ENCODE data around the gene CARD11. TPM values are rescaled to one million over a fixed set of nuclear protein-coding genes. Genes with fewer than 3 reads are reported as not detected.
A peak's percentile ranks its signal among the peaks of the same experiment; 100 is the strongest.
"Not testable (repeated sequence)": the region's sequence is repeated elsewhere in the genome, so short reads cannot be mapped to it uniquely, and the experiment has no call there.

CARD11 gene
- total RNA-seq, 2 experiments from 2014 or later = 136 to 196 TPM

DNA sequence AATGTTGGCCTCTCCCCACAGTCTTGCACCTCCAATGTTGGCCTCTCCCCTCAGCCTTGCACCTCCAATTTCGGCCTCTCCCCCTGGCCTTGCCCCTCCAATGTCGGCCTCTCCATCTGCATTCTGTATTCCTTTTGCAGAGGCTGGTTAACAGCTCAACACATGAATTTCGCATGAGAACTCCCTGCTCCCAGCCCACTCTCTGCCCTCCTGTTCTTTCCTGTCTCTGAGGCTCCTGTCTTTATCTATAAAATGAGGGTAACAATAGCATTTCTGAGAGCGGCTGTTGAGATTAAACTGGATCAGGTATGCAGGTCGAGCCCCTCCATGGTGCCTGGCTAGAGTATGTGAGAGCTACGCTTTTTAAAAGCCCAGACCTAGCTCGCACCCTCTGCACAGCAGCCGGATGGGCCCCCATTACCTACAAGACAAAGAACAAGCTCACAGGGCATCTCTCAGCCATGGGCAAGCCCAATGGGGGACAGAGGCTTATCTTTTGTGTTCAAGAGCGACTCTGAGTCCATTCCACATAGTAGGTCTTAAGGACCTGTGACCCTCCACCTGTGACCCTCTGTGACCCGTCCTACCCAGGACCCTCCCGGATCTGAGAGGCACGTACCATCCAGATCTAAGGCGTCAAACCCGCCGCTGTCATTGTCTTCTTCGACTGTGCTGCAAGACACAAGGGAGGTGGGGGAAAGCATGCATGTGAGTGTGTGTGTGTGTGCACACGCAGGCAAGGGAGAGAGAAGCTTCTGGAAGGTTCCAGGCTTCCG is 117.4 kb downstream of the CARD11 start:
- Mint-ChIP-seq H3K9me3 (ENCODE audit: low read depth) (no peaks in the 10 kb centered on the region), H3K27me3 (no peaks in the 10 kb centered on the region), H3K36me3 (peaks cover 33% of the 10 kb centered on the region), H3K4me3 (no peak overlapping the region), H3K27ac (no peak overlapping the region), H3K4me1 (no peaks in the 10 kb centered on the region)
- CTCF ChIA-PET = no interaction called here
- ATAC-seq (no peak), DNase-seq (no peak)

DNA sequence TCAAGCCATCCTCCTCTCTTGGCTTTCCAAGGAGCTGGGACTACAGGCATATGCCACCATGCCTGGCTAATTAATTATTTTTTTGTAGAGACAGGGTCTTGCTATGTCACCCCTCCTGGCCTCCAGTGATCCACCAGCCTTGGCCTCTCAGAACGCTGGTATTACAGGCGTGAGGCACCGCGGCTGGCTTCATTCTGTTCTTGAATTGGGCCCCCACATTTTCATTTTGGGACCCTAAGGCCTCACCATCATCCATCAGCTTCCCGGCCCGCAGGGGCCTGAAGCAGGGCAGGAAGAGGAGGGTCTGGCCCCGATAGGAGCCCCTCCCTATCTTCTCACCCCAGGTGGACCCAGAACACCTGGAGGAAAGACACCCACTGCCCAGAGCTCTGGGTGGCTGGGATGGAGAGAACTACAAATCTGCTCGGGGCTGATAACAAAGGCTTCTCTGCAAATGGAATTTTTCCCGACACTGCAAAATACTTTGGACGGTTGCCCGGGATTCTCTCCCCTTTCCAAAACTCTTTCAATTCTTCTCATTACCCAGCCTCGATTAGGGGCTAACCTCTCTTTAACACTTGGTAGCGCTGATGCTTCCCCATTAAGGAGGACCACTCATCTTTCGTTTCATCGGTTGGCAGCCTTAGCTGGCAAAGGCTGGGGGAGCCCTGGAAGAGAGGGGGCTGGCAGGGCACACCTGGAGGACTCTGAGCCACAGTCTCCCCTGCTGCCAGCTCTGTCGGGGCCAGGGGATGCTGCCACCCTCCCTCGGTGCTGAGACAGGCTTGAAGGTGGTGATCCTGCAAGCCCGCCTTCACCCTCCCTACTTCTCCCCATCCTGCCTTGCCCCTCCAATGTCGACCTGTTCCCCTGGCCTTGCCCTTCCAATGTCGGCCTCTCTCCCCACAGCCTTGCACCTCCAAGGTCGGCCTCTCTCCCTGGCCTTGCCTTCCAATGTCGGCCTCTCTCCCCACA is 118.5 kb downstream of the CARD11 start:
- no peaks in the 10 kb centered on the region for H3K27me3 Mint-ChIP-seq
- no peaks in the 10 kb centered on the region for H3K4me1 Mint-ChIP-seq
- H3K27ac Mint-ChIP-seq = peak overlapping the region; percentile 24
- no peak for ATAC-seq
- no peaks in the 10 kb centered on the region for H3K9me3 Mint-ChIP-seq (ENCODE audit: low read depth)
- no peak for DNase-seq
- CTCF ChIA-PET = interaction anchor here (0.7 kb wide), 1 partner anchor 61 kb away, joined by 3 read pairs; no protein-coding TSS in a partner anchor
- peaks cover 45% of the 10 kb centered on the region for H3K36me3 Mint-ChIP-seq
- H3K4me3 Mint-ChIP-seq = no peak overlapping the region

DNA sequence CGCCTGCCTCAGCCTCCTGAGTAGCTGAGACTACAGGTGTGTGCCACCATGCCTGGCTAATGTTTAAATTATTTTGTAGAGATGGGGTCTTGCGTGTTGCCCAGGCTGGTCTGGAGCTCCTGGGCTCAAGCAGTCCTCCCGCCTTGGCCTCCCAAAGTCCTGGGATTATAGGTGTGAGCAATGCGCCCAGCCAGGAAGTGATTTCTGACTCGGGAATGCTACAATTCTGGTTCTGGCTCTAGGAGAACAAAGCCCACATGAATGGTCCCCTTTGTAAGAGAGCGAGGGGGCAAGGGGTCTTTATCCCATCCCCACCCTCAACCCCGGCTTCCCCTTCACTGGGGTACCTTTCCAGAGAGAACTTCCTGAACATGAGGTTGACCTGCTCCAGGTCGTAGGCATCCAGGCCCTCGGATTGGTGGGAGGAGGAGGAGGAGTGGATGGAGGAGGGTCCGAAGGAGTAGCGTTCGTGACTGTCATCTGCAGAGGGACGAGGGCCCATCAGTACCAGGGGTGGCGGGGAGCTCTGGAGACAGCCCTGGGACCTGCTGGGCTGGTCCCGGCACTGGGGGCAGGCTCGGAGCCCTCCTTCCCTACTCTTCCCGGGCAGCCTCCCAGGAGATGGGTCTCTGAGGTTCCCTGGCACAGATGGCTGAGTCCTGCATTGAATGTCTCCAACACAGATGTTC is 119.6 kb downstream of the CARD11 start:
- no peaks in the 10 kb centered on the region for H3K27me3 Mint-ChIP-seq
- no peak overlapping the region for H3K27ac Mint-ChIP-seq
- no peaks in the 10 kb centered on the region for H3K4me1 Mint-ChIP-seq
- DNase-seq = no peak
- ATAC-seq = no peak
- peaks cover 54% of the 10 kb centered on the region for H3K36me3 Mint-ChIP-seq
- CTCF ChIA-PET = no interaction called here
- H3K9me3 Mint-ChIP-seq (ENCODE audit: low read depth) = no peaks in the 10 kb centered on the region
- H3K4me3 Mint-ChIP-seq = no peak overlapping the region

DNA sequence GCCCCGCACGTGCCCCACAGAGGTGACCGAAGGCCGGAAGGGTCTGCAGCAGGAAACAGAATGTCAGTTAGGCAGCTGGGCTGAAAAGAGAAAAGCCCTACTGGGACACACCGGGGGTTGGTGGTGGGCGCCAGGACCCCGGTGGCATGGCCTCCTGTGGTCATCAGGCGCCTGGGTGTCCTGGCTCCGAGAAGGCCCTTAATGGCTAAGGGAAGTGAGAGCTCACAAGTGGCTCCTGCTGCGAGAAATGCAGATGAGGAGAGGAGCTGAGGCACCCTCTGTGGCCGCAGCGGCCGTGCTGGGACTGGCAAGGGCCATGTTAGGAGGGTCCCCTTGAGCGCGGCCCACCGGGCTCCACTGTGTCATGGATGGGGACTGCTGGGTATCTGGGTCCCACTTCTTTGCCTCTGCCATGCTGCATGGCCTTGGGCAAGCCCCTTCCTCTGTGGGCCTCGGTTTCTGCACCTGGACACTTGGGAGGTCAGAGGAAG is 120.3 kb downstream of the CARD11 start:
- no peaks in the 10 kb centered on the region for H3K27me3 Mint-ChIP-seq
- H3K4me3 Mint-ChIP-seq = no peak overlapping the region
- no peaks in the 10 kb centered on the region for H3K4me1 Mint-ChIP-seq
- H3K27ac Mint-ChIP-seq = peak overlapping the region; percentile 24
- no peaks in the 10 kb centered on the region for H3K9me3 Mint-ChIP-seq (ENCODE audit: low read depth)
- H3K36me3 Mint-ChIP-seq = peaks cover 54% of the 10 kb centered on the region
- no peak for ATAC-seq
- CTCF ChIA-PET = no interaction called here
- no peak for DNase-seq

DNA sequence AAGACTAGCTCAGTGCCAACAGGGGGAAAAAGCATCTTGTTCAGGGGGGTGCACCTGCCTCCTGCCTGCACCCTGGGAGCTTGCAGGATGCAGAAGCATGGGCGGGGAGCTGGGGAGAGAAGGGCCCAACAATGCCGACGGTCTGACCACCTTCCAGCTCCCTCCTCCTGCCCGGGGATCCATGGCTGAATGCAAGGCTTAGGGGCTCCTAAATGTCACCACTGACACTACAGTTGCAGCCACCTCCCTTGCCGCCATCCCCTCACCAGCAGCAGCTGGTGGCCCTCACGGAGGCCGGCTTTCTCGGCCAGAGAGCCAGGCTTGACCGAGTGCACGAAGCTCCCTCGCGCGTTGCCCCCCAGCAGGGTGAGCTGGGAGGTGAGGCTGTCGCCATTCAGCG is 120.8 kb downstream of the CARD11 start:
- Mint-ChIP-seq H3K4me3 (no peak overlapping the region), H3K27ac (peak overlapping the region; percentile 24), H3K27me3 (no peaks in the 10 kb centered on the region), H3K4me1 (no peaks in the 10 kb centered on the region), H3K9me3 (ENCODE audit: low read depth) (no peaks in the 10 kb centered on the region), H3K36me3 (peaks cover 55% of the 10 kb centered on the region)
- no peak for ATAC-seq
- no peak for DNase-seq
- CTCF ChIA-PET = interaction anchor here (1.3 kb wide), 1 partner anchor 35 kb away, joined by 3 read pairs; no protein-coding TSS in a partner anchor

DNA sequence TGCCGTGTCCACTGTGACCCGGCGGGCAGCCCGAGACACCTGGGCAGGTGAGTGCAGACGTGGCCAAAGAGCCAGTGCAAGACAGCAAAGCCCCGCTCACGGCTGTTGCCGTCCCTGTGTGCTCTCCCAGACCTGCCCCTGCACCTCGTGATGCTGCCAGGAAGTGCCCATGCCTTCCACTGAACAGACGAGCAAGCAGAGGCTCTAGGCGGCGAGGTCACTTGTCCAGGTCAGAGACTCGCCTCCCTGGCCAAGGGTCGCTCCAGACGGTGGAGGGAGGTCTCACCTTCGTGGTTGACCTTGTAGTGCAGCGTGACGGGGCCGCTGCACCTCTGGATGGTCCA is 121.3 kb downstream of the CARD11 start:
- H3K27ac Mint-ChIP-seq = no peak overlapping the region
- no peak overlapping the region for H3K4me3 Mint-ChIP-seq
- no peaks in the 10 kb centered on the region for H3K4me1 Mint-ChIP-seq

DNA sequence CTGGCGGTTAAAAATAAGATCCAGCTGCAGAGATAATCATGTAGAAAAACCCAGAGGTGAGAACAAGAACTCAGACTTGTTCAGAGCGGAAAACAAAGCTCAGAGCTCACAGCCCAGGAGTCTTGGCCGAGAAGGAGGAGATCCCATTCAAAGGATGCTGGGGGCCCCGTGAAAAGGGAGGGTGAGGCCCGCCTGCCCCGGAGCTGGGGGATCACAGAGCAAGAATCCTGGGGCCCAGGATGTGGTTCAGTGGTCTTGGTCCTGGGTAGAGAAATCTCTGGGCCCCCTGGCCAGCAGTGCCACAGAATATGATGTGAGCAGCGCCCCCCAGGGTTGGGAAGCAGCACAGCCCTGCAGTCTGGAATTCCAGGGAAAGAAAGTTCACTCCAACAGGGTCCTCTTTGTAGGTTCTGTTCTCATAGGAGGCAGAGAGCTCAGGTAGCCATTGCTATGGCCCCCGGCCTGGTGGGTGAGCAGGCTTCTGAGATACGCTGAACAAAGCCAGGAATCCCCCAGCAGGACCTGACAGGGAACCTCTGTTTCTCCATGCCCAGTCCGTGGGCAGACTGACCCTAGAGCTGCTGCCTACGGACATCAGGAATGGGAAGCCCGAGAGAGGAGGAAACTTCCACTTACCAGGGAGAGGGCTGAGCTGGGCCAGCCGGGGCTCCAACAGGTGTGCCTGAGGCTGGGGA is 121.9 kb downstream of the CARD11 start:
- no peaks in the 10 kb centered on the region for H3K9me3 Mint-ChIP-seq (ENCODE audit: low read depth)
- H3K27ac Mint-ChIP-seq = peak overlapping the region; percentile 50
- H3K27me3 Mint-ChIP-seq = no peaks in the 10 kb centered on the region
- DNase-seq (no peak), ATAC-seq (no peak)
- CTCF ChIA-PET = interaction anchor here (1.3 to 1.5 kb wide), 3 partner anchors 15 to 57 kb away, joined by 3 to 5 read pairs (median 3); no protein-coding TSS in a partner anchor
- no peaks in the 10 kb centered on the region for H3K4me1 Mint-ChIP-seq
- H3K4me3 Mint-ChIP-seq = no peak overlapping the region
- peaks cover 57% of the 10 kb centered on the region for H3K36me3 Mint-ChIP-seq

More for the DNA sequence above, 121.3 kb downstream of the CARD11 start:
- ATAC-seq (no peak), DNase-seq (no peak)
- H3K9me3 Mint-ChIP-seq (ENCODE audit: low read depth) = no peaks in the 10 kb centered on the region
- H3K36me3 Mint-ChIP-seq = peaks cover 54% of the 10 kb centered on the region
- CTCF ChIA-PET = interaction anchor here (1.3 kb wide), 2 partner anchors 16 to 35 kb away, joined by 3 read pairs; no protein-coding TSS in a partner anchor
- no peaks in the 10 kb centered on the region for H3K27me3 Mint-ChIP-seq

DNA sequence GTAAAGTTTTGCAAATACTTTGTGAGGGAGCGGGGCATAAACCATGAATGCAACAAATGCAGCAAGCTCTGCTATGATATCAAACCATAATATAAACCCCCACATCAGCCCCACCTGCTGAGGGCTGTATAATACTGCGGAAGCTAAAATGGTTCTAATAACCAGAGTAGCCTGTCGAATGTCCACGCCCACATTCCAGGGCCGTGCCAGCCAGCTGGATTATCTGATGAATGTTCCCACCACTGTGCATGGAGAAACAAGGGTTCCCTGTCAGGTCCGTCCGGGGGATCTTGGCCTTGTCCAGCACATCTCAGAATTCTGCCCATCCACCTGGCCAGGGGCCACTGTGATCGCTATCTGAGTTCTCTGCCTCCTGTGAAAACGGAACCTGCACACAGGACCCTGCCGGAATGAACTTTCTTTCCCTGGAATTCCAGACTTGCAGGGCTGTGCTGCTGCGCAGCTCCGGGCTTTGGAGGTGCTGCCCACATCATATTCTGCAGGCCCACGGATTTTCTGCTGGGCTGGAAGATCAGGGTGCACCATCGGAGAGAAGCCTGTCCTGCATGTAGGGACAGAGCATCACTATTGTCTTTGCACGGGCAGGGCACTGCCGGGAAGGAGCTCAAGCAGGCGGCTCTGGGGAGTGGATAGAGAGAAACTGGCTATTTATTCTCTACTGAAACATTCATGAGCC is 122.6 kb downstream of the CARD11 start:
- Mint-ChIP-seq H3K9me3 (ENCODE audit: low read depth) (no peaks in the 10 kb centered on the region), H3K27ac (peak overlapping the region; percentile 50), H3K4me3 (no peak overlapping the region), H3K27me3 (no peaks in the 10 kb centered on the region), H3K36me3 (peaks cover 61% of the 10 kb centered on the region), H3K4me1 (no peaks in the 10 kb centered on the region)
- CTCF ChIA-PET = interaction anchor here (1.3 to 1.5 kb wide), 3 partner anchors 14 to 56 kb away, joined by 3 to 5 read pairs (median 3); no protein-coding TSS in a partner anchor
- DNase-seq (no peak), ATAC-seq (no peak)

DNA sequence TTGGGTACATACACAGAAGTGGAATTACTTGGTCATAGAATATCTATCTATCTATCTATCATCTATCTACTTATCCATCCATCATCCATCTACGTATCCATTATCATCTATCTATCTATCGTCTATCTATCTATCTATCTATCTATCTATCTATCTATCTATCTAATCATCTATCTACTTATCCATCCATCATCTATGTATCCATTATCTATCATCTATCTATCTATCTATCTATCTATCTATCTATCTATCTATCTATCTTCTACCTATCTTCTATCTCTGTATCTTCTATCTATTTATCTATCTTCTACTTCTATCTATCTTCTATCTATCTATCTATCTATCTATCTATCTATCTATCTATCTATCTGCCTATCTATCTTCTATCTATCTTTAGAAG is 123.2 kb downstream of the CARD11 start:
- H3K9me3 Mint-ChIP-seq (ENCODE audit: low read depth); ATAC-seq; H3K4me3 Mint-ChIP-seq; H3K27ac Mint-ChIP-seq; H3K27me3 Mint-ChIP-seq; DNase-seq; H3K4me1 Mint-ChIP-seq: not testable (repeated sequence)
- peaks cover 61% of the 10 kb centered on the region for H3K36me3 Mint-ChIP-seq
- CTCF ChIA-PET = interaction anchor here (1.5 kb wide), 1 partner anchor 55 kb away, joined by 5 read pairs; no protein-coding TSS in a partner anchor

DNA sequence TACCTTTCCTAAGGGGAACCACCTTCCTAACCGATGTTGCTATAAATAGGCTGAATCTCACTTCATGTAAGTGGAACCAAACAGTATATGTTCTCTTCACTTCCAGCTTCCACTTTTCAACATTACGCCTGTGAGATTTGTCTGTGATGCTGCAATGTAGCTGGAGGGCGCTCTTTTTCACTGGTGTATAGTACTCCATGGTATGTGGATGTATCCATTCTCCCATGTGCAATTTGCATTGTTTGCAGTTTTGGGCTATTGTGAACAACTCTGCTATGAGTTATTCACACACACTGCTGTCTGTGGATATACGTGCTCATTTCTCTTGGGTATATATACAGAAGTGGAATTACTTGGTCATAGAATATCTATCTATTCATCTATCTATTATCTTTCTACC is 123.6 kb downstream of the CARD11 start:
- CTCF ChIA-PET = no interaction called here
- H3K27ac Mint-ChIP-seq = no peak overlapping the region
- H3K4me3 Mint-ChIP-seq = no peak overlapping the region
- H3K9me3 Mint-ChIP-seq (ENCODE audit: low read depth) = no peaks in the 10 kb centered on the region
- DNase-seq = no peak
- H3K27me3 Mint-ChIP-seq = no peaks in the 10 kb centered on the region
- H3K36me3 Mint-ChIP-seq = peaks cover 62% of the 10 kb centered on the region
- no peaks in the 10 kb centered on the region for H3K4me1 Mint-ChIP-seq
- ATAC-seq = no peak

DNA sequence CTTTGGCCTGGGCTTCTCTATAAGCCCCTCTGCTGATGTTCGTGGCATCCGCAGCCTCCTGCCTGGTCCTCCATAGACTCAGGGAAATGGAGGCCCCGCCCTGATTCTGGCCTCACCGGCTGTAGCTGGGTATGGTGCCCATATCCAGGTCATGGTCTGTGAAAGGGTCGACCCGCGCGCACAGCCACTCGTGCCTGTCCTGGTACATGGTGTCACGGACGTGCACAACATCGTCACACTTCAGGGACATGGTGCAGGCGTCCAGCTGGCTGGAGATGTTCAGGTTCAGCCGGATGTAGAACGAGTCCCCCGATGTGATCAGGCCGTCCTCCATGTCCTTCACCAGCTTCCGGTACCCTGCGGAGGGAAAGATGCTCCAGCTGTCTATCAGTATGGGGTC is 124.4 kb downstream of the CARD11 start:
- Mint-ChIP-seq H3K4me1 (no peaks in the 10 kb centered on the region), H3K4me3 (no peak overlapping the region), H3K9me3 (ENCODE audit: low read depth) (no peaks in the 10 kb centered on the region), H3K36me3 (peaks cover 62% of the 10 kb centered on the region), H3K27ac (no peak overlapping the region), H3K27me3 (no peaks in the 10 kb centered on the region)
- no peak for ATAC-seq
- no peak for DNase-seq
- CTCF ChIA-PET = no interaction called here

DNA sequence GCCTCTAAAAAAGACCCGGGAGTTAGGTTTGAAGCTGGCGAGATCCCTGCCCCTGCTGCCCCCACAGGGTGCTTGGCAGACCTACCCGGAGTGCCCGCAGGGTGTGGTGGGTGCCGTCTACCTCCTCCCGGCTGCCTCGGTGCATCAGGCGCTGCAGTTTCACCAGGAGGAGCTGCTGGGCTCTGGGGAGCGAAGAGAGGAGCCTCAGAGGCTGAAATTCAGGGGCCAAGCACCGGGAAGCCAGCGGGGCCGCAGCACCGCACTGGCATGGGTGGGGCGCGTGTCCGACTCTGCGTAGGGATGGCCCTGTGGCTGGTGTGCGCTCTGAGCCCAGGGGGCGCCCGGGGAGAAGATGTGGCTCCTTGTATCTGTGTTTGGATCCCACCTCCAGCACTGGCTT is 125.3 kb downstream of the CARD11 start:
- no peak for DNase-seq
- no peak for ATAC-seq
- Mint-ChIP-seq H3K4me1 (no peaks in the 10 kb centered on the region), H3K4me3 (no peak overlapping the region), H3K27me3 (no peaks in the 10 kb centered on the region), H3K27ac (no peak overlapping the region), H3K36me3 (peaks cover 60% of the 10 kb centered on the region), H3K9me3 (ENCODE audit: low read depth) (no peaks in the 10 kb centered on the region)
- CTCF ChIA-PET = no interaction called here
